GM21717 (cell line): ENCODE results near the gene CHD6.

ENCODE experiments used
- ATAC-seq: cut with Tn5 transposase; IDR thresholded peaks from one replicate; pipeline ENCODE4 v1.9.1; 2021; ENCODE audit warnings: mild to moderate bottlenecking, moderate library complexity; ENCODE audit not compliant: unreplicated experiment

Gene CHD6, protein sequence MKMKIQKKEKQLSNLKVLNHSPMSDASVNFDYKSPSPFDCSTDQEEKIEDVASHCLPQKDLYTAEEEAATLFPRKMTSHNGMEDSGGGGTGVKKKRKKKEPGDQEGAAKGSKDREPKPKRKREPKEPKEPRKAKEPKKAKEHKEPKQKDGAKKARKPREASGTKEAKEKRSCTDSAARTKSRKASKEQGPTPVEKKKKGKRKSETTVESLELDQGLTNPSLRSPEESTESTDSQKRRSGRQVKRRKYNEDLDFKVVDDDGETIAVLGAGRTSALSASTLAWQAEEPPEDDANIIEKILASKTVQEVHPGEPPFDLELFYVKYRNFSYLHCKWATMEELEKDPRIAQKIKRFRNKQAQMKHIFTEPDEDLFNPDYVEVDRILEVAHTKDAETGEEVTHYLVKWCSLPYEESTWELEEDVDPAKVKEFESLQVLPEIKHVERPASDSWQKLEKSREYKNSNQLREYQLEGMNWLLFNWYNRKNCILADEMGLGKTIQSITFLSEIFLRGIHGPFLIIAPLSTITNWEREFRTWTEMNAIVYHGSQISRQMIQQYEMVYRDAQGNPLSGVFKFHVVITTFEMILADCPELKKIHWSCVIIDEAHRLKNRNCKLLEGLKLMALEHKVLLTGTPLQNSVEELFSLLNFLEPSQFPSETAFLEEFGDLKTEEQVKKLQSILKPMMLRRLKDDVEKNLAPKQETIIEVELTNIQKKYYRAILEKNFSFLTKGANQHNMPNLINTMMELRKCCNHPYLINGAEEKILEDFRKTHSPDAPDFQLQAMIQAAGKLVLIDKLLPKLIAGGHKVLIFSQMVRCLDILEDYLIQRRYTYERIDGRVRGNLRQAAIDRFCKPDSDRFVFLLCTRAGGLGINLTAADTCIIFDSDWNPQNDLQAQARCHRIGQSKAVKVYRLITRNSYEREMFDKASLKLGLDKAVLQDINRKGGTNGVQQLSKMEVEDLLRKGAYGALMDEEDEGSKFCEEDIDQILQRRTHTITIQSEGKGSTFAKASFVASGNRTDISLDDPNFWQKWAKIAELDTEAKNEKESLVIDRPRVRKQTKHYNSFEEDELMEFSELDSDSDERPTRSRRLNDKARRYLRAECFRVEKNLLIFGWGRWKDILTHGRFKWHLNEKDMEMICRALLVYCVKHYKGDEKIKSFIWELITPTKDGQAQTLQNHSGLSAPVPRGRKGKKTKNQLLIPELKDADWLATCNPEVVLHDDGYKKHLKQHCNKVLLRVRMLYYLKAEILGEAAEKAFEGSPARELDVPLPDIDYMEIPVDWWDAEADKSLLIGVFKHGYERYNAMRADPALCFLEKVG (N-terminal part only)

GRCh38 chr20:41617902-41618806 is at the start of gene CHD6:
Gene CHD6, minus strand, starts transcription at chr20:41618377. Its CDS starts 67,040 bp downstream, at chr20:41551337.
- peak; percentile 99 for ATAC-seq

DNA sequence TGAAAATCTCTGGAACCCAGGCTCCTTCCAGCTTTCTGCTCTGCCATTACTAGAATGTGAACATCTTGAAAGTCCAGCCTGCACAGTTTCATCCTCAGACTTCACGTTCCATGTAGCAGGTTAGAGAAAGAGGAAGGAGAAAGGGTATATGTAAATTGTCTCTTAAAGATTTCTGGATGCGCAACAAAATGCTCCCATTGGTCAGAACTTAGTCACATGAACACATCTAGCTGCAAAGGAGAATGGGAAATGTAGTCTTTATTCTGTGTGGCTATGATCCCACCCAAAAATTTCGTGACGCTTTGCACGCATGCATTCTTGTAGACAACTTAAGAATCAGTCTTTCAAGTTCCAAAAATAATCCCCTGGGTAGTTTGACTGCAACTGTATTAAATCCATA is 46.4 kb upstream of the CHD6 start:
- ATAC-seq, result no peak

- no peak for ATAC-seq
These were observed 39.5 kb upstream of the CHD6 start for GRCh38 chr20:41657655-41658054.

DNA sequence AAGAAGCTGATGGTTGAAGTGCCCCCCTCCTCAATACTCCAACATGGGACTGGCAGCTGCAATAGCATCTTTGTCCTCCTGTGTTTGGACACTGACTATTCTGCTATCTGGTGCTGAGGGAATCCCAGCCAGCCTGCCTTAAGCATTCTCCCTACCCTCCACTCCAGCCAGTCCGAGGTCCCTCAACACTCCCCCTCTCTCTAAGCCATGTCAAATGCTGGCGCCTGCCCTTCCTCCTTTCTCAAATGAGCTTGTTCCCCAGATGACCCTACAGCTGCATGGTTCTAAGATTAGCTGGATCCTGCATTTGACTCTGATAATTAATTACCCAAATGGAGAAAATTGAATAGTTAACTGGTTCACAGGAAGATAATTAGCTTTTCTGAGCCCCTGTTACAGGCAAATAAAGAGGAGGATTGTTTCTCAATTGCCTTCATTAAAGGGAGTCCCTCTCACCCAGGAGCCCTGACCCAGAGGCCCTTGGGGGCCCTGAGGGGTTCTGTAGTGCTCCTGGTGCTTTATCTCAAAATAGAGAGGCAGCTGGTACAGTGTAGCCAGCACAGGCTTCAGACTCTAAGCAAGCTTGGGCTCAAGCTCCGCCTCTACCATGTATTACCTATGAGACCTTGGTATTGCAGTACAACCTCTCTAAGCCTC is 37.9 kb upstream of the CHD6 start:
- ATAC-seq, result no peak

DNA sequence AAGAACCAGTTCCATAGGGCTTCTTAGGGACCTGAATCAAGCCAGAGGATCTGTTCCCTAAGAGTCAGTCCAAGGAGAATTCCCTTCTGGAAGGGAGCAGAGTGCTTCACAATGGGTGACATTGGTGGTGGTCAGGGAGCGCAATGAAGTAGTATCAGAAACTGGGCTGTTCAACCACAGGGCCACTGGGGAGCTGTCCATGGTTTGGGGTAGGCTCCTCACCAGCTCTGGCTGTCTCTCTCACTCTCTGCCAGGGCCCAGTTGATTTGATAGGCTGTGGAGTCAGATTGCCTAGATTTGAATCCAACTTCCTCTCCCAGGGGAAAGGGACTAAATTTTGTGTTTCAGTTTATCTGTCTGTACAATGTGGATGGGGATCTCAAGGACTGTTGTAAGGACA is 36.7 kb upstream of the CHD6 start:
- no peak for ATAC-seq

- no peak for ATAC-seq
These were observed 36.1 kb upstream of the CHD6 start for GRCh38 chr20:41654292-41654691.

DNA sequence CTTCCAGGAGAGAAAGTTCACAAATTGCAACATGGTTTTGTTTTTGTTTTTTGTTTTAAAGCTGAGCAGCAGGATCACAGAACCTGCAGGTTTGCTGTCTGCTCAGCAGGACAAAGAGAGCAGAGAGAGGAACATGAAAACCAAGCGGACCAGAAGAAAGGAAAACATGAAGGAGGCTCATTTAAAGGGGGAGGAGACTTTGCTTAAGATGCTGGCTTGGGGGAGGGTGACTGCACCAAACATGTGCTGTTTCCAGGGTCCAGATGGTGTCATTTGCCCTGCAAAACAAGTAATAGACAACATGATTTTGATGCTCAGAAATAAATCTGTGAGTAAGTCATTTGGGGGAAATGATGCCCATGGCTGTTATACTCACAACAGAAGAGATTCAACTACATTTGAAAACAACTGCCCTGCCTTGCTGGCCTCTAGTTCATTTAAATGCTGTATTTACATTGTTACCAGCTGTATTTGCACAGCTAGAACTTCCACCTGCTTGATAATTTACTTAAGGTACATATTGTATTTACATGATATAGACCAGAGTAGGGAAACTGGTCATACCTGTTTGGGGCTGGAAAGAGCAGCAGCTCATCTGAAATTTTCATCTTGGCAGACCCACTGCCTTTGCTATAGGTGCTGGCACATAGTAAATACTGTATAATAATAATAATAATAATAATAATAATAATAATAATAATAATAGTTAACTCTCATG is 32.2 kb upstream of the CHD6 start:
- ATAC-seq, result no peak

DNA sequence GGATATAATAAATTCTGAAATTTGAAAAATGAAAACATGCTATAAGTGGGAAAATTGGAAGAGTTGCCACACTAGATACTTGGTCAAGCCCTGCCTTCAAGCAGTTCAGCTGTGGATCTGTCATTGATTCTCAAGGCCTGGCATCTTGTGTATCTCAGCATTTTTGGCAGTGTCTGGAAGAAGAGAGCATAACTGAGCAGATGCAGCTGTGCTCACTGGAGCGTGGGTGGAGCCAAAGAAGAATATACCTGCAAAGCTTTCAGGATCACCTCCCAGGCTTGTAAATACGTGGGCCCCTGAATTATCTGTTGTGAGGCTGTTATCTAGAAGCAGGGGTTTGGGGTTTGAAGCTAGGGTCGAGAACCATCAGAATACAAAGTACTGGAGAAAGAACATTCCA is 31.3 kb upstream of the CHD6 start:
- no peak for ATAC-seq

GRCh38 chr20:41645372-41645771 is 27.2 kb upstream of the CHD6 start:
- no peak for ATAC-seq

DNA sequence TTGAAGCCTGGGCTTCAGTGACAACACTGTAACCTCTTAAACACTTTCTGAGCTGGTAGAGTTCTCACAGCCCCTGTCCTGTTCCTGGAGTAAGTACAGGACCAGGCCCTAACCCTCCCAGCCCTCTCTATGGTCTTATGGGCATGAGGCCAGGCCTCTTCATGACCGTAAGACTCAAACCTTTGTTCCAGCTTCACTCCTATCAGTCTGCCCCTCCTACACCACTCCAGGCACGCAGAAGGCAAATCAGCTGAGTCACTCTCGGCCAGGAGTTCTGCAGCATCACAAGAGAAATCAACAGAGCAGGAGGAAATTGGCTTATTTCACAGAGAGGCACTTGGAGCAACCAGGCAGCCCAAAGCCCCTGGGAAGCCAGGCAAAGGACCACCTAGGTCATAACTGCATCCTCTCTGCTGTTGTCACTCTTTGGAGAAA is 25.3 kb upstream of the CHD6 start:
- no peak for ATAC-seq

DNA sequence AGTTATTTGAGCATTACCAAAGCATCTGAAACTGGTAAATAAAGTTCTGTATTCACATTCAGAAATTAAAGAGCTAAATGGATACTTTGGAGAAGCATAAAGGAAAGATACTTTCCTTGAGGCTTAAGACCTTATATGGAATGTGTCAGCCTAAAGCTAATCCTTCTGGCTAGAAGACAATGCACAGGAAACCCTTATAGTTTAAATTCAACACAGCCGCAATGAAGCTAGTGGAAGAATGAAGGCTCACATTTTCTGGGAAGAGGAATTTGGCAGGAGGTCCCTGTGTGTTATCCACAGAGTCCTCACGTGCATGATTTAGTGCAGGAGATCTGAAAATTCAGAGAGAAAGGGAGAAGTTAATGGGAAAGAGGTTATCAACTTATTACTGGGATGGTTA is 21.5 kb upstream of the CHD6 start:
- no peak for ATAC-seq

DNA sequence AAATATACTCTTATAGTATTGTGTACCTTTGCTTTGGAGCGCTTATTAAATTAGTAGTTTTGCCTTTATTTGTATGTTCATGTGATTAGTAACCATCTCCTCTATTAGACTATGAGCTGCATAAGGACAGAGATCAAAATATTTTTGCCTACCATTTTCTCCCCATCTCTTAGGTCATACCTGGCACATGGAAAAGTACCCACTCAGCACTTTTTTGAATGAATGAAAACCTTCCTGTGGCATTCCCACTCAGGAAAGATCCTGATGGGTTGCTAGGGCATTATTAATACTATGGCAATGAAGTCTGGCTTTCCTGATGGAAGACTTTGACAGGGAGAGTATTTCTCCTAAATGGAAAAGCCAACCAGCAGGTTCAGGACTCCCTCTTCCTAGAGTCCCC is 20.3 kb upstream of the CHD6 start:
- no peak for ATAC-seq

DNA sequence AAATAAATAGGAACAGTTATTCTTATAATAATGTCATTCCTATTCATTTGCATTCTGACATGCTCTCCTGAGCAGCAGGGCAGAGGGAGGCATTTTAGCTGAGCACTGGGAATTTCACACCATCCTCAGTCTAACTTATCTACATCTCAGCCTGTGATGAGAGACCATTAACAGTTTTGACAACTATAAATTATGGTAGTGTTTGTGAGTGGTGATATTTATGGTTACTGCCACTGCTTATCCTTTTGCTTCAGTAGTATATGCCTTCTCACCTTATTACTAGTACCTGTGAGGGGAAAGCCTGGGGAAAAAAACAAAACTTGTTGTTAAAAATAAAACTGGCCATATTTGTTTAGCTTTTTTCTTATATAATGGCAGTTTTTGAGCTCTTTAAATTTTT is 17.0 kb upstream of the CHD6 start:
- ATAC-seq, result no peak

- no peak for ATAC-seq
These were observed 14.7 kb upstream of the CHD6 start for GRCh38 chr20:41632896-41633295.

GRCh38 chr20:41631826-41632225 is 13.6 kb upstream of the CHD6 start:
- ATAC-seq, result no peak

DNA sequence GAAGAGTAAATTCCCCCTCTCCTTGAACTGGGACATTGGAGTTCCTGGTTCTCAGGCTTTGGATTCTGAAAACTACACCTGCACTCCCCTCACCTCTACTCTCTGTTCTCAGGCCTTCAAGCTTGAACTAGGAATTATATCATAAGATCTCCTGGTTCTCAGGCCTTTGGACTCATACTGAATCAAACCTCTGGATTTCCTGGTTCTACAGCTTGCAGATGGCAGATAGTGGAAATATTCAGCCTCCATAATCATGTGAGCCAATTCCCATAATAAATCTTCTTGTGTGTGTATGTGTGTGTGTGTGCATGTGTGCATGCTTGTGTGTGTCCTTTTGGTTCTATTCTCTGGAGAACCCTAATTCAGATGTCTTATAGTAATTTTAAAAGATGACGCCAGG is 12.7 kb upstream of the CHD6 start:
- ATAC-seq, result no peak

GRCh38 chr20:41627611-41628244 is 9.6 kb upstream of the CHD6 start:
- no peak for ATAC-seq

DNA sequence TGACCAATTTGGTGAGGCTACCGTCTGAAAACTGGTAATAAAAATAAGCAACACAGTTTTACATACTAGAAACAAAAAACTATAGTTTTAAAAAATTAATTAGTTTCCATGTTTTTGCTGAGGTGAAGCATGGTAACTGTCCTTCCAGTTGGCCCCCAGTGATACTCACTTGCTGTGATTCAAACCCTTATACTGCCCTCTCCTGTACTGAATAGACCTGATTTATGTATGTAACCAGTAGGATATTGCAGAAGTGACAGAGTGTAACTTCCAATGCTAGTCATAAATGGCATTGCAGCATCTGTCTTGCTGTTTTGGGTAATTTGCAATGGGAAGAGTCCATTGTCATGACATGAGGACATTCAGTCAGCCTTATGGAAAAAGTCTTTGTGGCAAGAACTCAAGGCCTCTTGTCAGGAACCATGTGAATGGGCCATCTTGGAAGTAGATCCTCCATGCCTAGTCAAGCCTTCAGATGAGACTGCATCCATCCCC is 8.9 kb upstream of the CHD6 start:
- no peak for ATAC-seq
